ENCODE measurements around the gene PSMD1.
"Not testable (repeated sequence)": the region's sequence is repeated elsewhere in the genome, so short reads cannot be mapped to it uniquely, and the experiment has no call there.

The PSMD1 gene

DNA sequence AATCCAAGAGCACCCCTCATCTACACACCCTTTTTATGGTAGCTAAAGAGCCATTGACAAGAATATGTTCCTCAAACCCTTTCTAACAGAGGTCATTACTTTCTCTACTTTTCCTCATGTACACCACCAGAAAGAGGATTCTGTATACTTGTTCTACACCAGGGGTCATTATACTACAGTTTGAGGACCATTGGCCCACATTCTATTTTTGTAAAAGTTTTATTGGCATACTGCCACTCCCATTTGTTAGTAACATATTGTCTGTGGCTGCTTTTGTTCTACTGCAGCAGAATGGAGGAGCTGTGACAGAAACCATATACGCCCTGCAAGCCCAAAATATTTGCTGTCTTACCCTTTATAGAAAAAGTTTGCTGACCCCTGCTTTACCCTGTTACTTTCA, 53.9 kb downstream of the PSMD1 start:
- DNase-seq (ENCODE audit: low read depth in 1 of 2, low spot score in 1 of 2), result no peak

GRCh38 chr2:231111987-231112386, 55.3 kb downstream of the PSMD1 start:
- no peak for DNase-seq (ENCODE audit: low read depth in 1 of 2, low spot score in 1 of 2)

GRCh38 chr2:231113489-231113888, 56.8 kb downstream of the PSMD1 start:
- DNase-seq (ENCODE audit: low read depth in 1 of 2, low spot score in 1 of 2), result no peak

- no peak for DNase-seq (ENCODE audit: low read depth in 1 of 2, low spot score in 1 of 2)
Measured at GRCh38 chr2:231115651-231116050, 59.0 kb downstream of the PSMD1 start.

- no peak for DNase-seq (ENCODE audit: low read depth in 1 of 2, low spot score in 1 of 2)
Measured at GRCh38 chr2:231117148-231117547, 60.5 kb downstream of the PSMD1 start.

GRCh38 chr2:231117922-231118613, 61.4 kb downstream of the PSMD1 start:
- no peak for DNase-seq (ENCODE audit: low read depth in 1 of 2, low spot score in 1 of 2)

DNA sequence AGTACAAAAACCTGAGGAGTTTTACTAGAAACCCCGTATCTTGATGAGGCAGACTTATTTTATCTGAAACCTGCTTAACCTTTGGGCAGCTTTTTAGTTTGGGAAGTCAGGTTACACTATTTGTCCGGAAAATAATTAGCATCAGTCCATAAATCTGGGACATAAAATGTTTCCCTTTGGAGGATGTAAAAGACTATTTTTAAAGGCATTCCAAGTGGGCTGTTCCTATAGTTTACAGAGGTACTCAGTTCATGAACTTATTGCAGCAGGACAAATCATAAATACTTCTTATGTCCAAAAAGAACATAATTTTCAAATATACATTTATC, 61.9 kb downstream of the PSMD1 start:
- DNase-seq (ENCODE audit: low read depth in 1 of 2, low spot score in 1 of 2), result no peak

GRCh38 chr2:231123362-231123898, 66.8 kb downstream of the PSMD1 start:
- DNase-seq (ENCODE audit: low read depth in 1 of 2, low spot score in 1 of 2), result no peak

DNA sequence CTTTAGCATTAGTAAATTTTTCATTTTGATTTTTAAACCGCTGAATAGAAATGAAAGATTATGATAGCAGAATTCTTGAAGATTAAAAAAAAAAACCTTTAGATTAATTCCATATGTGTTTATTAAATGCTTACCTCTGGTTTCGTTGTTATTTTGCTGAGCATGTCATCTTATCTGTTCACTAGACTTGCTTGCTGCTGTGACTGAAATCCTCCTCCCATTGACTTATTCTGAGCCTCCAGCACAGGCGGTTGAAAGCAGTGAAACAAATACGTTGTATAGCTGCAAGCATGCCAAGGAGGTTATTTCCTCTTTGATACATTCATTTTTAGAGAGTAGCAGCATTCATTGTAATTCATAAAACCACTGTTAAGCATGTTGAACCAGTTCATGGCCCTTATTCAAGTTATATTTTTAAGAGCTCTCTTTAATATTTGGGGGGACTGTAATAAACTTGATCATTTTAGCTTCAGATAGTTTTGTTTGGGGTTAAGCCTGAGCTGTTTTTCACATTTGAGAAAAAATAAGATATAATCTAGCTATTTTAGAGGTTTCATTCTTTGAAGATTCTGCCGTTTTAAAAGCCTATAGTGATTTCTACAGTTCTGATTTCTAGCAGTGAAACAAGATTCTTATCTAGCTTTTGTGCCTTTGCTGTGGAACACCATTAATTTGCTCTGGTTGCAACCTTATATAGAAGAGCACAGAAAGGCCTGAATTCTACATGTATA, 68.3 kb downstream of the PSMD1 start, which contains the start of gene HTR2B:
HTR2B (minus strand) TSS at position 205 of the 731 bp plus-strand sequence. CDS start 1,278 bp downstream, outside the sequence.
- no peak for DNase-seq (ENCODE audit: low read depth in 1 of 2, low spot score in 1 of 2)

DNA sequence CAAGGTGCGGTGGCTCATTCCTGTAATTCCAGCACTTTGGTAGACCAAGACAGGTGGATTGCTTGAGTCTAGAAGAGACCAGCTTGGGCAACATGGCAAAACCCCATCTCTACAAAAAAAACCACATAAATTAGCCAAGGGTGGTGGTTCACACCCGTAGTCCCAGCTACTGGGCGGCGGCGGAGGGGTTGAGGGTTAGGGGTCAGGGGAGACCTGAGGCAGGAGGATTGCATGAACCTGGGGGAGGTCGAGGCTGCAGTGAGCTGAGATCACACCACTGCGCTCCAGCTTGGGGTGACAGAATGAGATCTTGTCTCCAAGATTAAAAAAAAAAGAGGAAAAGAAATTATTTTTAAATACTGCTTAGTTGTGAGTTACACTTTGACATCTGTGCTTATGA, 69.5 kb downstream of the PSMD1 start:
- no peak for DNase-seq (ENCODE audit: low read depth in 1 of 2, low spot score in 1 of 2)

DNA sequence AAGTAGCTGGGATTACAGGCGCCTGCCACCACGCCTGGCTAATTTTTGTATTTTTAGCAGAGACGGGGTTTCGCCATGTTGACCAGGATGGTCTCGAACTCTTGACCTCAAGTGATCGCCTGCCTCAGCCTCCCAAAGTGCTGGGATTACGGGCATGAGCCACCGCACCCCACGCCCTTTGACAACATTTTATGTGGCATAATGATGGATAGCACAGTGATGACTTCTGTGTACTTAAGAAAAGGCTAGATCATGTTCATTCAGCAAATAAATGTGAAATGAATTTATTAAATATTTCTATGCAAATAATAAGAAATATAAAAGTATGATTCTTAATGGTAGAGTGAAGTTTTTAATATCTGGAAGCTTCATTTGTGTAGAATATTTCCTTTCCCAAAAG, 70.8 kb downstream of the PSMD1 start:
- no peak for DNase-seq (ENCODE audit: low read depth in 1 of 2, low spot score in 1 of 2)

GRCh38 chr2:231127936-231128335, 71.3 kb downstream of the PSMD1 start:
- no peak for DNase-seq (ENCODE audit: low read depth in 1 of 2, low spot score in 1 of 2)

DNA sequence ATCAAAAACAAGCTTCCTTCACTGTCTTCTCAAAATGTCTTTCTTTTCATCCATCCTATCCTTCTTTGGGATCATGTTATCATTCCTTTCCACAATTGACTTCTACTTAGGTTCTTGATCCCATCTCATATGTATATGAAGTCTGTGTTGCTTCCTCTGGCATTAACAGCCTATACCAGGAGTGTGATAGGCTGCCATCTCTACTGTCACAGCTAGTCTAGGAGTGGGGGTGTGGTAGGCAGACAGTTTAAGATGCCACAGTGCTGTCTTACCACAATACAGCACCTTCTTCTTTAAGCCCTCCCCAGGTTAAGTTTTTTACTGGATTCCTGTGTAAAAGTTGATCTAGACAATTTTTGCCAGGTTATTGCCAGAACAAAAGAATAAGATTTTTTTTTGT, 71.9 kb downstream of the PSMD1 start:
- DNase-seq (ENCODE audit: low read depth in 1 of 2, low spot score in 1 of 2), result no peak

DNA sequence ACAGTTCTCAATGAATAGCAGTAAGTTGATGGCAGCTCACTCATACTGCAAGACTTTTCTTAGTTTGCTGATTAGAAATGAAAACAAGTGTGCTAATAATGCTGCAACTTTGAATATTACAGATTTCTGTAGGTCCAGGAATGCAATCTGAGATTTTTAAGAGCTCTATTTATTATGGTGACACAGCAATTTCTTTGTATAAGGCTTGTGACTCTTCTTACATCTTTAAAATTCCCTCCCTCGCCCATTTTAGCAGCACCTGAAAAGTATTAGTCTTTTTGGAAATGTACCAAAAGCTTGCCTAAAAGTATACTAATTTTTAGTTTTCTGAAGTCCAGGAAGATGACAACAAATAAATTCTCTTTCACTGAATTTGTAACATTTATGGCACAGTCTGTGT, 72.5 kb downstream of the PSMD1 start:
- no peak for DNase-seq (ENCODE audit: low read depth in 1 of 2, low spot score in 1 of 2)

DNA sequence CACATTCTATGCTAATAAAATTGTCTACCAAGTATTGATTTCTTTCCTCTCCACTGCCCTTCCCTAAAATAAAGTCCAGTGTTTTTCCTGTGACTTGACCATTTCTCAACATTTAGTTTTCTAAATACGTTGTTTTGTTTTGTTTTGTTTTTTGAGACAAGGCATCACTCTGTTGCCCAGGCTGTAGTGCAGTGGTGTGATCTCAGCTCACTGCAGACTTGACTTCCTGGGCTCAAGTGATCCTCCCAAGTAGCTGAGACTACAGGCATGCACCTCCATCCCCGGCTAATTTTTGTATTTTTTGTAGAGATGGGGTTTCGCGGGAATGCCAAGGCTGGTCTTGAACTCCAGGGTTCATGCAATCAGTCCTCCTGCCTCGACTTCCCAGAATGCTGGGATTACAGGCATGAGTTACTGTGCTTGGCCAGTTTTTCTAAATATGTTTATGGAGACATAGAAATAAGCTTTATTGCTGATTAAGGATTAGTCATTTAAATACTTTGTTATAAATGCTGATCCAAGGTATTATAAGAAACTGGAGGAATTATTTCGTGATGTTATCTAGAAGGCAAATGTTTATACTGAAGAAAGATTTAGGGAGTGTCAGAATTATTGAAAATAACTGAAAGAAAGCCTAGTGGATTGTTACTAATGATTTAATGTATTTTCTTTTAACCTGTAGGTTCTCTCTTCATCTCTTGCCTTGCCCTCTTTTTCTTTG, 73.8 kb downstream of the PSMD1 start:
- no peak for DNase-seq (ENCODE audit: low read depth in 1 of 2, low spot score in 1 of 2)

DNA sequence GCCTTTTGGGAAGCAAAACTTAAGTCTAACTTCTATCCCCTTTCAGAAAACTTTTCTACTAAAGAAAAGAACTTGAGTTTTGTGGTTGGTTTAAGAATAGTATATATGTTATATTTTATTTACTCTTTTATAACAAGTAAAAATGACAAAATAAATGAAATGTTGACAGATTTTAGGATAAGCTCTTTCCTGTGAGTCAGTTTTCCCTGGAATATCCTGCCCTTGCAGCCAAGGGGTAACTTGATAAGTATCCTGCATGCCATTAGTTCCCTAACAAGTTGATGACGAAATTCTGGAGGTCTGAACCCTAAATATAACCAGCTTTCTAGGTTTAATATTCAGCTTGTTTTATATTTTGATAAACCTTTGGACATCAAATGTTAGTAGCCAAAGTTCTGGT, 75.5 kb downstream of the PSMD1 start:
- DNase-seq (ENCODE audit: low read depth in 1 of 2, low spot score in 1 of 2), result no peak

DNA sequence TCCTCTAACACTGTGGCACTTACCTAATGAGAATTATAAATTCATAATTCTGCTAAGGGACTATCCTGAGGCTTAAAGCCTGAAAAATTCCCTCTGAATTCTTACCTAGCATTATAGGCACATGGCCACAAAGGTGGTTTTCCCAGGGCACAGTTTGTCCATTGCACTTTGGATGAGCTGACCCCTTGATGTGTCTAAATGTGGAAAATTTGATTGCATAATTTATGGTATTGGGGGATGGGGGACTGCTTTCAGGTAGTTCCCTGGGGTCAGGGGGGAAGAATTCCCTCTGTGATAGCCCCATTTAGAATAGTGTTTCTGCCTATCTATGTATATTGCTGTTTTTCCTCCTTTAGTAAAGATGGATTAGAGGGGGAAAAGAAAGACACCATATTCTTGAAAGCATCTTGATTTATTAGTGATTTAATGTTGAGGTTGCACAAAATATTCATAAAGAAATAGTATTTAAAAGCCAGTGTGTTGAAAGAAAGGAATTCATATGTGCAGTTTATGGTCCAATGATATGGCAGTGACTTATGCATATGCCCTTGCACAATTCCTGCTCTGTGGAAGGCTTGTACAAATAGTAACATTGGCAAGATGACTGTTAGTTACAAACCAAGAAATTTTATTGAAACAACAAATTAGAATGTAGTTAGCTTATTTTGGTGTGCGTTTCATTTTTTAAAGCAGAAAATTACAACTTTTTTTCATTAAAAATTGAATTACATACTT, 76.9 kb downstream of the PSMD1 start:
- no peak for DNase-seq (ENCODE audit: low read depth in 1 of 2, low spot score in 1 of 2)

- no peak for DNase-seq (ENCODE audit: low read depth in 1 of 2, low spot score in 1 of 2)
Measured at GRCh38 chr2:231134910-231135655, 78.4 kb downstream of the PSMD1 start.

GRCh38 chr2:231138699-231139098, 82.0 kb downstream of the PSMD1 start:
- DNase-seq (ENCODE audit: low read depth in 1 of 2, low spot score in 1 of 2), result no peak

- DNase-seq (ENCODE audit: low read depth in 1 of 2, low spot score in 1 of 2), result no peak
Measured at GRCh38 chr2:231139796-231140195, 83.1 kb downstream of the PSMD1 start.

DNA sequence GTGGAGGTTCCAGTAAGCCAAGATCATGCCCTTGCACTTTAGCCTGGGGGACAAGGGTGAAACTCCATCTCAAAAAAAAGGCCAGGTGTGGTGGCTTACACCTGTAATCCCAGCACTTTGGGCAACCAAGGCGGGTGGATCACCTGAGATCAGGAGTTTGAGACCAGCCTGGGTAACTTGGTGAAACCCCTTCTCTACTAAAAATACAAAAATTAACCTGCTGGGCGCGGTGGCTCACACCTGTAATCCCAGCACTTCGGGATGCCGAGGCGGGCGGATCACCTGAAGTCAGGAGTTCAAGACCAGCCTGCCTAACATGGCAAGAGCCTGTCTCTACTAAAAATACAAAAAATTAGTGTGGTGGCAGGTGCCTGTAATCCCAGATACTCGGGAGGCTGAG, 84.1 kb downstream of the PSMD1 start:
- not testable (repeated sequence) for DNase-seq (ENCODE audit: low read depth in 1 of 2, low spot score in 1 of 2)
